GM03348 (cell line): Measurements from ENCODE around the gene CD320.

Experiments used
- DNase-seq: peaks from one replicate; pipeline ENCODE4 v3.0.0; 2012; ENCODE audit warnings: low spot score

The CD320 gene

DNA sequence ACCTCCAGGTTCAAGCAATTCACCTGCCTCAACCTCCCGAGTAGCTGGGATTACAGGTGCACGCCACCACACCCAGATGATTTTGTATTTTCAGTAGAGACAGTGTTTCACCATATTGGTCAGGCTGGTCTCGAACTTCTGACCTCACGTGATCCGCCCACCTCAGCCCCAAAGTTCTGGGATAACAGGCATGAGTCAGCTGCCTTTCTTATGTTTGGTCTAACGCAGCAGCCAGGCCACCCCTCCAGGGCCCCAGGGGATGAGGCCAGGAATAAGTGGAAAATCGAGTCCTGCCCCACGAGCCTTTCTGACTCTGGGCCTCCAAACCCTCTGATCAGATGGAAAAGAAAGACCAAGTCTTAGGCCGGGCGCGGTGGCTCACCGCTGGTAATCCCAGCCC, 54.5 kb downstream of the CD320 start:
- no peak for DNase-seq

DNA sequence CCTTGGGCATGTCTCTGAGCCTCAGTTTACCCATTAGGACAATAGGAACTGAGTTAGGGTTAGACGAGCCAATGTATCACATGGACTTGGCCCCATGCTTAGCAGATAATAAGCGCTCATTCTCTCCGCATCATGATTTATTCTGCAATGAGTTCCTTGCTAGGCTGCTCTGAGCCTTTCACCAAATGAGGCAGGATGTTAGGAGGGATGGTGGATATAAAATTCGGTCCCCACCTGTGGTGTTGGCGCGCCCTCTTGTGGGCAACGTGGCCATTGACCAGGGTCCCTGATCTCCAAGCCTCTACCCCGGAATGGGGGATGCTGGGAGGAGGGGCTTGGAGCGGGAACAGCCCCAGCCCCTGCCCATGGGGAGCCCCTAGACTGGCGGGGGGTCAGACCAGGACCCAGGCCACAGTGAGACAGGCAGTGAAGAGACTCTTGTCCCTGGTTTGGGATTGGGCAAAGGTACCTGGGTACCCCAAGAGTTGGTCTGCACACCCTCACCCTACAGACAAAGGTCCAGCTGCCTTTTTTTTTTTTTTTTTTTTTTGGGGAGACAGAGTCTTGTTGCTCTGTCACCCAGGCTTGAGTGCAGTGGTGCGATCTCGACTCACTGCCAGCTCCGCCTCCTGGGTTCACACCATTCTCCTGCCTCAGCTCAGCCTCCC, 55.1 kb downstream of the CD320 start:
- DNase-seq, result peak; percentile 95
